ENCODE results near the gene HDAC8.
"Not testable (repeated sequence)": the region's sequence is repeated elsewhere in the genome, so short reads cannot be mapped to it uniquely, and the experiment has no call there.

HDAC8 gene

GRCh38 chrX:72572248-72573157 lies at the start of gene HDAC8:
HDAC8 (minus strand) TSS chrX:72572843; CDS start chrX:72572761, 82 bp downstream.
- DNase-seq, result peak; percentile 88

- DNase-seq, result no peak
Measured at GRCh38 chrX:72621625-72622485, 49.2 kb upstream of the HDAC8 start.

- no peak for DNase-seq
Measured at GRCh38 chrX:72621163-72621562, 48.5 kb upstream of the HDAC8 start.

- no peak for DNase-seq
Measured at GRCh38 chrX:72620550-72621145, 48.0 kb upstream of the HDAC8 start.

GRCh38 chrX:72609313-72609712 lies 36.7 kb upstream of the HDAC8 start:
- DNase-seq, result peak; percentile 59

GRCh38 chrX:72604705-72605104 lies 32.1 kb upstream of the HDAC8 start:
- DNase-seq, result no peak

DNA sequence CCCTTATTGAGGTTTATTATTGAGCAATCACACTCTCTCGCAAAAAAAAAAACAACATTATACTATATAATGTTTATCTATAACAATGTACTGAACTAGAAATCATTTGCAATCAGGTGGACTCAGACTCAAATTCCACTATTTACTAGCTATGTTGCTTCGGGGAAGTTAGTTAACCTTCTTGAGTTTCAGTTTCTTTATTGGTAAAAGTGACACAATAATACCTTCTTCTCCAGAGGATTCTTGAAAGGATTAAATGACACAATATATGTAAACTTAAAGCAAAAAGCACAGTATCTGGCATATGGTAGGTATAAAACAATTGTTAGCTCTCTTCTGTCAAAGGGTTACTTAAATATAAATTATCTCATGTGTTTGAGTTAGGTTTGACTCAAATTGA lies 31.5 kb upstream of the HDAC8 start:
- no peak for DNase-seq

- DNase-seq, result not testable (repeated sequence)
Measured at GRCh38 chrX:72591038-72591437, 18.4 kb upstream of the HDAC8 start.

DNA sequence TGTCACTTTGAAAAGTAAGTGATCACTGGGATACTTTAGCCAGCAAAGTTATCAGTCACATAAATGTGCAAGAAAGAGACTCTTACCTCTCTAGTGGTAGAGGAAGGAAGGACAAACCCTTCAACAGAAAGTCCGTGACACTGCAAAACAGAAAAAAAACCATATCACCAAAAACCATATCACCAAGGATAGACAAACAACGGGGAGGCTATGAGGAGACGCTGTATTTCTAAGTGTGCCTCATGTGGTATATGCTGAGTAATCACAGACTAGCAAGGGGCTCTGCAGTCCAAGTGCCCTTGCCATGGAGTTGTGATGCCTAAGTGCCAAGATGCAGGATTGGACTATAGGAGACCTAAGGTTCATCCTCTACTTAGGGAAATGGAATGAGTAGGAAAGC lies 11.5 kb upstream of the HDAC8 start:
- peak; percentile 32 for DNase-seq

DNA sequence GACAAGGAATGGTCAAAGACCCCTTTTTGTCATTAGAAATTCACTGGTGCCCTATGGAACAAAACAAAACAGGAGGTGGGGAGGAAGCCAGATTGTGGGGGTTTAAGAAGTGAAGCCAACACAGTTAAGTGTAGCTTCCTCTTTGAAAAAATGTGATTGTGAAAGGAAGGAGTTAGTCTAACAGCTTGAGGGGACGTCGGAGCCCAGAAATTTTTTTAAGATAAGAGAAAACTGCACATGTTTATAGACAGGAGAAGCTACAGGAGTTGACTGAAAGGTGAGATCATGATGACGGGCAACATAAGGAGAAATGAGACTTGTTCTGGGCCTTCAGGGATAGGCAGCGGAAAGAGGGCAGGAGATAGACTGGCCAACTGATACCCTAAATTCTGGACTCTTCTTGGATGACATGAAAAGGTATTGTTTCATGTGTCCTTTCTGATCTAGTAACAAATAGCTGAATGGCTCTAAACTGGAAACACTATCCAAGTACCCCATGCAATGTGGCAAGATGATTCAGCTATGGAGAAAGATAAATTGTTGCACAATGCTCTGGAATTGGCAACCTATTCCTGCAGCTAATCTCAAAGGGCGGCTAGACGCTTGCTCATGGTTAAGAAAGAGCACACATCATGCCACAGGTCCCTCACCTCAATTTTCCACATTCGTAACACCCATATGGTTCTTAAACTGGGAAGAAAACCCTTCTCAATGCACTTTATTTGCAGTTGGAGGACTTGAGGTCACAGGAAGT lies 3.7 kb upstream of the HDAC8 start:
- DNase-seq, result peak; percentile 32

GRCh38 chrX:72573158-72573511 lies 492 bp upstream of the HDAC8 start:
- DNase-seq, result no peak

- no peak for DNase-seq
Measured at GRCh38 chrX:72569786-72570185, 2.9 kb downstream of the HDAC8 start.

GRCh38 chrX:72568406-72569092 lies 4.1 kb downstream of the HDAC8 start:
- DNase-seq, result no peak

- no peak for DNase-seq
Measured at GRCh38 chrX:72566448-72566847, 6.2 kb downstream of the HDAC8 start.

DNA sequence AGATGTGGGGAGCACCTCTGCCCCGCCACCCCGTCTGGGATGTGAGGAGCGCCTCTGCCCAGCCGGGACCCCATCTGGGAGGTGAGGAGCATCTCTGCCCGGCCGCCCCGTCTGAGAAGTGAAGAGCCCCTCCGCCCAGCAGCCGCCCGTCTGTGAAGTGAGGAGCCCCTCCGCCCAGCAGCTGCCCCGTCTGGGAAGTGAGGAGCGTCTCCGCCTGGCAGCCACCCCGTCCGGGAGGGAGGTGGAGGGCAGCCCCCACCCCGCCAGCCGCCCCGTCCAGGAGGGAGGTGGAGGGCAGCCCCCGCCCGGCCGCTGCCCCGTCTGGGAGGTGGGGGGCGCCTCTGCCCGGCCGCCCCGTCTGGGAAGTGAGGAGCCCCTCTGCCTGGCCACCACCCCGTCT lies 13.0 kb downstream of the HDAC8 start:
- DNase-seq, result not testable (repeated sequence)

DNA sequence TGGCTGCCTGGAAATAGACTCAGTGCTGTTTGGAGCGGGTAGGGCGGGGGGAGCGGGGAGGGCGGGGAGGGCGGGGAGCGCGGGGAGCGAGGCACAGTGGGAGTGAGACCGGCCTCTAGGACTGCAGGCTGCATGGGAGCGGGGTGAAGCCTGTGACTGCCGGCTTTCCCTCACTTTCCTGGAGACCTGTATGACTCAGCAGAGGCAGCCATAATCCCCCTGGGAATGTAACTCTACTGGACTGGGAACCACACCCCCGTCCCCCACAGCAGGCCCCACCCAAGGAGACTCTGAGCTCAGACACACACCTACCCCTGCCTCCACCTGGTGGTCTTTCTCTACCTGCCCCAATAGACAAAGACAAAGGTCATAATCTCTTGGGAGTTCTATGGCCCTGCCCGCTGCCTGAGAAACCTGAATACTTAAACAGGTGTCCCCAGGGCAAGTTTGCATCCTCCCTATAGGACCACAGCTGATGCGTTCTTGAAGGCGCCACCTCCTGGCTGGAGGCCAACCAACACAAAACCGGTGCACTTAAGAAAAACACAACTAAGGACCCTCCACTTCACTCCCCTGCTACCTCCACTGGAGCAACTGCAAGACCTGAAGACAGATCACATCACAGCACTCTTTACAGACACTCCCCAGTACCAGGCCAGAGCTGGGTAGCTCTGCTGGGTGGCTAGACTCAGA lies 18.0 kb downstream of the HDAC8 start:
- no peak for DNase-seq

DNA sequence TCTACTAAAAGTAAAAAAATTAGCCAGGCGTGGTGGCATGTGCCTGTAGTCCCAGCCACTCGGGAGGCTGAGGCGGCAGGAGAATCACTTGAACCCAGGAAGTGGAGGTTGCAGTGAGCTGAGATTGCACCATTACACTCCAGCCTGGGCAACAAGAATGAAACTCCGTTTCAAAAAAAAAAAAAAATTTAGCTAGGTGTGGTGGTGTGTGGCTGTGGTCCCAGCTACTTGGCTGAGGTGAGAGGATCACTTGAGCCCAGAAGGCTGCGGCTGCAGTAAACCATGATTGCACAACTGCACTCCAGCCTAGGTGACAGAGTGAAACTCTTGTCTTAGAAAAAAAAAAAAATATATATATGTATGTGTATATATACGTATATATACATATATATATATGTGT lies 20.2 kb downstream of the HDAC8 start:
- DNase-seq, result not testable (repeated sequence)

GRCh38 chrX:72545990-72546389 lies 26.7 kb downstream of the HDAC8 start:
- DNase-seq, result no peak

DNA sequence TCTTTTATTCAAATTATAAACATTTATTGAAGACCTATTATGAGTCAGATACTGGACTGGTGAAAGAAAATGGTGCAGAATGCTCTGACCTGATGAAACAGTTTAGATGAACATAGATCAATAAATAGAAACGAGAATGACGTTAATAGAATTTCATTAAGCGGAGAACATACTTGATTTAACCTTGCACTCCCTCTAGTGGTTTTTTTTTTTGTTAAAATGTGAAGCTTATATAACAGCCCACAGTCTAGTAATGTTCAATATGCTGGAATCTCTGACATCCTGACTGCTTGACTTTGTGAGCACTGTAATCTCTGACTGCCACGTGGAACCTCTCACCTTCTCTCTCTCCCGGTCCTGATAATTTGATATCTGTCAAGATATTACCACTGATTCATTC lies 32.3 kb downstream of the HDAC8 start:
- DNase-seq, result peak; percentile 65

- peak; percentile 27 for DNase-seq
Measured at GRCh38 chrX:72539822-72540221, 32.8 kb downstream of the HDAC8 start.

GRCh38 chrX:72536542-72536941 lies 36.1 kb downstream of the HDAC8 start:
- no peak for DNase-seq

Data from OCI-M1 (cell line).